HG03558 (cell line): ENCODE measurements around the gene ARHGEF10L.

ENCODE experiments used
- ATAC-seq: cut with Tn5 transposase; IDR thresholded peaks from one replicate; pipeline ENCODE4 v1.9.1; 2021; ENCODE audit warnings: moderate number of reproducible peaks; ENCODE audit not compliant: unreplicated experiment; ENCODE audit errors: extremely low read depth

The ARHGEF10L gene

DNA sequence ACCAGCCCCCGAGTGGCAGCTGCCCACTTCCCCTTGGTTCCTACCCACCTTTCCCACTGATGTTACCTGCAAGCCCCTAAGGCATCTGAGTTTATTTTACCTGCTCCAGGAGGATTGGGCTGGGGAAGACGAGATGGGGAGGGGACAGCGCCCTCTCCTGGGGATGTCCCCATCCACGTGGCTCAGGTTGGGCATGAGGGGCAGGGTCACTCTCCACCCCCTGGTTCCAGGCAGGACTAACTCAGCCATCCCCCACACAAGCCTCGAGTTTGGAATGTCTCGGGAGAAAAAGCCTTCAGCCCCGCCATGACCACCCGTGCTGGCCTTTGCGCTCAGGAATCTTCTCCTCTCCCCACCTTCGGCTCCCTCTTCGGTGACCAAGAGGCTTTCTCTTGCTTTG is 90.0 kb downstream of the ARHGEF10L start:
- no peak for ATAC-seq

GRCh38 chr1:17630048-17630830 is 90.7 kb downstream of the ARHGEF10L start:
- no peak for ATAC-seq

DNA sequence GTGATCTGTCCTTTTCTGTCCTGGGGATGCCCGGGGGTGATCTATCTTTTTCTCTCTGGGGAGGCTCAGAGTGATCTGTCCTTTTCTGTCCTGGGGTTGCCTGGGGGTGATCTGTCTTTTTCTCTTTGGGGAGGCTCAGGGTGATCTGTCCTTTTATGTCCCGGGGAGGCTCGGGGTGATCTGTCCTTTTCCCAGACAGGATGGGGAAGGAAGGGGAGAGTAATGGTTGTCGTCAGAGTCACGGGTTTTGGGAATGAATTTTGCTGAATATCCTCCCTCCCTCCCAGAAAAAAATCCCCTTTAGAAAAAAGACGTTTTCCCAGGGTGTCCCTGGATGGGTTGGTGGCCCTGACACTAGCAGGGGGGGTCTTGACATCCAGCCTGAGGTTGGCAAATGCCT is 91.5 kb downstream of the ARHGEF10L start:
- ATAC-seq, result no peak

- ATAC-seq, result no peak
Measured at GRCh38 chr1:17631410-17631809, 91.9 kb downstream of the ARHGEF10L start.

- ATAC-seq, result no peak
Measured at GRCh38 chr1:17632106-17632505, 92.6 kb downstream of the ARHGEF10L start.

- ATAC-seq, result no peak
Measured at GRCh38 chr1:17632541-17633184, 93.2 kb downstream of the ARHGEF10L start.

DNA sequence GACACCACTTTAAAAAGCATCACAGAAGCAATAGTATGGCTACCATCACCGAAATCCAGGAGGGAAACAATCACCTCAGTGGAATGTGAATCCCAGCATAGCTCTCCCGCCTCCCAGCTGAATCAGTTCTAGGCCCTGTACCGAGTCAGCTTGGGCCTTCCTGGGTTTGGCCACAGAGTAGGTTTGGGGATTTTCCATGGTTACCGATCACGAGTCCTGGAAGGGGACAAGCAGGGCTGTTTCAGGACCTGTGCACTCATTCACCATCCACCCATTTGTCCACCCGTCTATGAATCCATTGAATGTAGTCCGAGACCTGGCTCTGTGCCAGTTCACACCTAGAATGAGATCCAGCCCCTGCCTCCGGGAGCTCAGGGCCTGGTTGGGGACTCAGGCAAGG is 94.2 kb downstream of the ARHGEF10L start:
- ATAC-seq, result no peak

DNA sequence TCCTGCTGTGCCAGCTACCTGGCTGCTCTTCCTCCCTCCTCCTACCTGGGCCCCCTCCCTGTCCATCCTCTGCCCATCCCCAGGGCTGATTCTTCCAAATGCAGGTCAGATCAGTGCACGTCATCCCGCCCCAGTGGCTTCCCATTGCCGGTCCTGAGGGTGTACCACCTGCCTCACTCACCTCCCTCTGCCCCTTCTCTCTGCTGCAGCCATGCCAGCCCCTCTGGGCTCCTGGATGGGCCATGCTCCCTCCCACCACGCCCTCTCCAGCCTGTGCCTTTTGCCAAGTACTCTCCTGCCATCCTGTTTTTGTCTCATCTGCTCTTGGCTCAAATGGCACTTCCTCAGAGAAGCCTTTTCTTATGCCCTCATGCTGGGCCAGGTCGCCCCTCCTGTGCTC is 95.8 kb downstream of the ARHGEF10L start:
- no peak for ATAC-seq

- ATAC-seq, result no peak
Measured at GRCh38 chr1:17635811-17636210, 96.3 kb downstream of the ARHGEF10L start.

- no peak for ATAC-seq
Measured at GRCh38 chr1:17636612-17637011, 97.1 kb downstream of the ARHGEF10L start.

- ATAC-seq, result no peak
Measured at GRCh38 chr1:17637055-17637454, 97.6 kb downstream of the ARHGEF10L start.

DNA sequence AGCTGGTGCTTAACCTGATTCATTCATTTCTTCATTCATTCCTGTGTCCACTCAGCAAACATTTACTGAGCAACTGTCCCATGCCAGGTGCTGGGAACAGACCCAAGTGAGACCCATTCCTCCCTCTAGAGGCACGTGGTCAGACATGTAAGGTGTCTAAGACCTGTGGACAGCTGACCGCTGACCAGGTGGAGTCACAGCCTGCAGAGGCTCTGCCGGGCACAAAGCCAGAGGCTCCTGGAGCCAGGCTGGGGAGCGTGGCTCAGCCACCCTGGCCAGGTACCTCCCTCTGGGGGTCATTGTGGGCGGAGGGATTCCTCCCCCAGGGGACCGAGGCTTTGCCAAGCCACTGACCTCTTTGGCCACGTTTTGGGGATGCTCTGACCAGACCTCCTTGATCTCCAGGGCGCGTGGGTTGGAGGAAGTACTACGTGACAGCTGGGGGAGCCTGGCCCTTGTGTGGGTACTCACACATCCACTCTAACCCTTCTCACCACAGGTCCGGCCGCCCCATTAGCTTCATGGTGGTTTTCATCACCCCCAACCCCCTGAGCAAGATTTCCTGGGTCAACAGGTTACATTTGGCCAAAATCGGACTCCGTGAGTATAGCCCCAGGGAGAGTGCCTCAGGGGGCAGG is 100.3 kb downstream of the ARHGEF10L start:
- ATAC-seq, result no peak

GRCh38 chr1:17640393-17640792 is 100.9 kb downstream of the ARHGEF10L start:
- ATAC-seq, result no peak

- no peak for ATAC-seq
Measured at GRCh38 chr1:17640975-17641374, 101.5 kb downstream of the ARHGEF10L start.

DNA sequence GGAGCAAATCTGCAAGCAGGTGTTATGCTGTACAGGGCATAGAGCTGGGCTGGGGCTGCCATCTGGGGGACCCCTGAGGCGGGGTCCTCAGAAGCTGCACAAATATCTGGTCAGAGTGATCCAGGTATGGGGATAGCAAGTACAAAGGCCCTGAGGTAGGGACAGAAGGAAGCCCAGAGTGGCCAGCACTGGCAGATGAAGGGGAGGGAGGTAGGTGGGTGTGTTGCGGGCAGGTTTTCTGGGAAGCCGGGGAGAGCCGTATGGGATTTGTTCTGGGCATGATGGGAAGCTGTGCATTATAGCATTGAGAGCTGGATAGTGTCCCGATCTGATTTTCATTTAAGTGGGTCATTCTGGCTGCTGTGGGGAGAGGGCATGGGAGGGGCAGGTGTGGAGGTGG is 102.7 kb downstream of the ARHGEF10L start:
- no peak for ATAC-seq

DNA sequence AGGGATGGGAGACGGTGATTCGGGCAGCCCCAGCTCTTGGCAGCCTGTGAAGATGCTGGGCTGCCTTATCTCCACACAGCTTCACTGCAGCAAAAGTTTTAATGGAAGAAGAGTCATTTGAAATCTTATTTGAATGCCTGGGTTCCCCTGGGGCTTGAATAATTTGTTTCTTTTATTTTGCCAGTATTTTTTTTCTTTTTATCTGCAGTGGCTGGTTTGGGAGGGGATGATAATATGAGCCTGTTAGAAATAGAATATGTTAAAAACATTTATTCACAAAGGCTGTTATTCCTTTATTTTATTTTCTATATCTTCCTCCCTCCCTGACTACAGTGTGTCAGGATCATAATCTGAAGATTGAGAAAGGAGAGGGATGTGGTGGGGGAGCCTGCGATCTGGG is 103.4 kb downstream of the ARHGEF10L start:
- ATAC-seq, result no peak

DNA sequence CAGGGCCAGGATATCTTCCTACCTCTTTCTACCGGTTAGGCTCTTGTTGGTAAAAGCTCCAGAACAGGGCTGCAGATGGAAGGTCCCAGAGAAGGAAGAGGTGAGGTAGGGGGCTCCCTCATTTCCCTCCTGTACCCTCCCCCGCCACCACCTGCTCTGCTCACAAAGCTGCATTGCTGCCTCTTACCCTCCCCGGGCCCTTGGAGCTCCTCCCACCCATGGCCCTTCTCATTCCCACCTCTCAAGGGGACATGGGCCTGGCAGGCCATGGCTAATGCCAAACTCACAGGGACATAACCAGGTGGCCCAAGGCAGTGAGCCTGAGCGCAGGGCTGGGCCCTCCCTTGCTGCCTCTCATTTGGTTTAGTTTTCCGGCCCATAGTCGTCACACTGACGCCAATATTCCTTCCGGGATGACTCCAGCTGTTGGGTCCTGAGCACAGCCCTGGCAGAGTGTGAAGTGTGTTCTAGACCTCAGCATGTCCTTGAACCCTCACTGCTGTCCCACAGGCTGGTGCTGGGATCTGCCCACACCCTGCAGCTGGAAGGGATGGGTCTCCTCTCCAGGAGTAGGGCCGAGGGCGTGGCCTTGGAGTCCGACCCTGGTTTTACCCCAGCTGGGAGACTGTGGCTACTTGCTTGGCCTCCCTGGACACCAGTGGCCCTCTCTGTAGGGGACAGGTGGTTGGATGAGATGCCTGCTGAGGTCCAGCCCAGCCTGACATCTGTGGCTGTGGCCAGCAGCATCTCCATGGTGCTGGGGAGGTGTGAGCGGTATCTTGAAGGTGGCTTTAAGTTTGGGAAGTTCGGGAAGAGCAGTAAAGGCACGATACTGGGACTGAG is 104.6 kb downstream of the ARHGEF10L start:
- ATAC-seq, result no peak

DNA sequence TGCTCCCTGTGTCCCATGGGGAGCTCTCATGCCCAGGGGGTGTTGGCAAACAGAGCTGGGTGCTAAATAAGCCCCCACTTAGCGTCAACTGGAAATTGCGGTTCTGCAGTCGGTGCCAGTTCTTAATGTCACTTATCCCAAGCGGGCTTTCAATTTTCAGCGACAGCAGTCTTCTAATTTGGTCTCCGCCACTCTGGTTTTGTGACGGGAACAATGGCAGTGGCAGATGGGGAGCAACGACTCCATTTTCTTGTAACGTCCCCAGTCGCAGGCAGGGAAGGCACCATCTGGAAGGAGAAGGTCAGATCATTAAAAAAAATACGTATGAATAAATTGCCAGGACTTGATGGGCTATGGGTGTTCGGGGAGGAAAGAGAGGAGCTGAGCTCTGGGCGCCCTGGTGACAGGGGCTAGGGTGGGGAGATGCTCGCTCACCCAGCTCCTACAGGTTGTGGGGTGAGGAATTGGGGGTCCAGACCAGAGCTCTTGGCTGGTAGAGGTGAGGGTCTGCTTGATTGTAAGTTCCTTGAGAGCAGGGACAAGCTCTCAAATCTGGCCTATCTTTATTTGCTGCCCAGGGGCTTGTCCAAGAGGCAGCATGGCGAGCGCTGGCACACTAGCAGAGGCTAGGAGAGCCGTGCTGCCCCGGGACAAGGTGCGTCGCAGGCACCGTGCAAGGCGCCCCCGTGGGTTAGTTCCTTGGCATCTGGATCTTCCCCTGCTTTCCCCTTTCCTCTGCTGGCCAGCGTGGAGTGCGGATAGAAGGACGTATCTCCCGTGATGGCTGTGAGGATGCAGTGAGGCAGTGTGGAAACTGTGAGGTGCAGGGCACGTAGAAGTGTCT is 105.8 kb downstream of the ARHGEF10L start:
- ATAC-seq, result no peak

- no peak for ATAC-seq
Measured at GRCh38 chr1:17646444-17647280, 107.2 kb downstream of the ARHGEF10L start.
